Left ventricle myocardium inferior (tissue), 1 donor: ENCODE data around the gene RHOU. TPM values are rescaled to one million over a fixed set of nuclear protein-coding genes. Genes with fewer than 3 reads are reported as not detected.
"Not testable (repeated sequence)": the region's sequence is repeated elsewhere in the genome, so short reads cannot be mapped to it uniquely, and the experiment has no call there.

ENCODE experiments used
- DNase-seq: peaks from one replicate; pipeline ENCODE4 v3.0.0-alpha.2; 2020
- H3K27ac ChIP-seq: fragments of 200-600 bp; replicated peaks from 2 replicates; pipeline ENCODE4 v1.8.0; 2021
- H3K27me3 ChIP-seq: fragments of 200-600 bp; 2 replicates; pipeline ENCODE4 v1.8.0; 2021; ENCODE audit warnings: low read depth
- H3K36me3 ChIP-seq: fragments of 200-600 bp; 2 replicates; pipeline ENCODE4 v1.8.0; 2021
- H3K4me1 ChIP-seq: fragments of 200-600 bp; 2 replicates; pipeline ENCODE4 v1.8.0; 2021
- H3K4me3 ChIP-seq: fragments of 200-600 bp; 2 replicates; pipeline ENCODE4 v1.8.0; 2021; ENCODE audit warnings: mild to moderate bottlenecking, moderate library complexity
- H3K9me3 ChIP-seq: fragments of 200-600 bp; replicated peaks from 2 replicates; pipeline ENCODE4 v1.8.0; 2021
- CTCF ChIP-seq: fragments of 200-600 bp; IDR thresholded peaks from 2 replicates; pipeline ENCODE4 v1.8.0; 2021; ENCODE audit warnings: antibody characterized with exemption, mild to moderate bottlenecking, borderline replicate concordance
- intact Hi-C: fragments of 100-400 bp; cut with micrococcal nuclease; formaldehyde crosslinking; loops from one replicate; pipeline ENCODE4 v1.11.0; 2022
- total RNA-seq: library from RNA; stranded (reverse); fragmentation: NEBNext Ultra II Directional; extraction: Animal tissue kit (Norgen Biotek cat#: 25700); gene quantifications from one replicate; pipeline ENCODE4 v1.2.1, GENCODE V29; 2021
- donor health status: DM: no; HTN: yes; CAD: no; lungs with severe emphysema.

Gene RHOU
- total RNA-seq, 1 donor from 2014 or later: 5.1 TPM

DNA sequence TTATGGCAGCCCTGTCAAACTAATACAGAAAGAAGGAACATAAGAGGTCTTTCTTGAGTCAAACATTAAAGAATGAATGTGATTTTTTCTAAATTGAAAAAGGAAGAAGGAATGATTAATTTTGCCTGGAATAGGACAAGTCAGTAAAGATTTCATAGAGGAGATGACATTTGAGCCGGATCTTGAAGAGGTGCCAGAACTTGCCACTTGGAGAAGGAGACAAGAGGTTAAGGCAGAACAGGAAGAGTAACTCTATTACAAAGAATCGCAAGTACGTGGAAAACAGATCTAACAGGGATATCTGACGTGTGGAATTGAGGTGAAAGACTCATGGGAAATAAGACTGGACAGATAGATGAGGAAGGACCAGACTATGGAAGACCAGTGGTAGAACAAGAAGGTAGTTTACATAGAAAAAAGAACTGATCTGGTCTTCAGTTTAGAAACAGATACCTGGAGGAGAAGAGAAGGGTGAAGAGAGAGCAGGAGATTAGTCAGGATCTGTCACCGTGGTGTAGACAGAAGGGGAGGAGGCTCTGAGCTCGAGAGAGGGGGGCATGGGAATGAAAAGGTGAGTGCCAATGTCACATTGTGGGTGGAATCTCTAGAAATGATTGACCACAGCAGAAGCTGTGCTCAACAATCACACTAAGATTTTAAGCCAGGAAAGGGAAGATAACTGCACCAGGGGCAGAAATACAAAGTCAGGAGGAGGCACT, 32.5 kb downstream of the RHOU start:
- Histone ChIP-seq H3K27ac (no peak overlapping the region), H3K4me1 (no peaks in the 10 kb centered on the region), H3K4me3 (no peak overlapping the region), H3K9me3 (no peaks in the 10 kb centered on the region), H3K27me3 (peaks cover 70% of the 10 kb centered on the region), H3K36me3 (no peaks in the 10 kb centered on the region)
- TF ChIP-seq CTCF: no peak
- no peak for DNase-seq
- intact Hi-C loops: no loop called here

GRCh38 chr1:228768355-228769000, 33.2 kb downstream of the RHOU start:
- TF ChIP-seq CTCF: no peak
- Histone ChIP-seq H3K27ac (no peak overlapping the region), H3K4me3 (no peak overlapping the region), H3K4me1 (no peaks in the 10 kb centered on the region), H3K9me3 (no peaks in the 10 kb centered on the region), H3K36me3 (no peaks in the 10 kb centered on the region), H3K27me3 (peaks cover 64% of the 10 kb centered on the region)
- intact Hi-C loops: no loop called here
- no peak for DNase-seq

DNA sequence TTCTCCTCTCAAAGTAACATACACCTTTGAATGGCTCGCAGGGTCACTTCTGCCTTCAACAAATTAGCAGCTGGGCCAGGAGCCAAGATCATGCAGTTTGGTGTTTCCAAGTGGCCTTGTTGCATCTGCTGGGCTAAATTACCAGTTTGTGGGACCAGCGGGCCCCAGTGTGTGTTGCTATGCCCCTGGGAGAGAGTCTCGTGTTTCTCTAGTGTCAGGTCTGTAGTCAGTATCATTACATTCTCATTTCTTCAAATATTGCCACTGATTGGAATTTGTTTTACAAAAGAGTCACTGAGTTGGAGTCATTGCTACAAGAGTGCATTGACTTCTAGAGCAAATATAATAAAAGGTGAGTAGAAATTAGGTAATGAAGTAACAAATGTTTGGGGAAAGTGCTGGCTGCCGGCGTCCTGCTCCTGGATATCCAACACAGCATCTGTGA, 35.5 kb downstream of the RHOU start:
- no peak overlapping the region for H3K4me3 ChIP-seq
- no peak for DNase-seq
- no peaks in the 10 kb centered on the region for H3K36me3 ChIP-seq
- intact Hi-C loops: no loop called here
- H3K4me1 ChIP-seq: no peaks in the 10 kb centered on the region
- H3K27me3 ChIP-seq: peaks cover 54% of the 10 kb centered on the region
- no peak overlapping the region for H3K27ac ChIP-seq
- no peaks in the 10 kb centered on the region for H3K9me3 ChIP-seq
- no peak for TF ChIP-seq CTCF

DNA sequence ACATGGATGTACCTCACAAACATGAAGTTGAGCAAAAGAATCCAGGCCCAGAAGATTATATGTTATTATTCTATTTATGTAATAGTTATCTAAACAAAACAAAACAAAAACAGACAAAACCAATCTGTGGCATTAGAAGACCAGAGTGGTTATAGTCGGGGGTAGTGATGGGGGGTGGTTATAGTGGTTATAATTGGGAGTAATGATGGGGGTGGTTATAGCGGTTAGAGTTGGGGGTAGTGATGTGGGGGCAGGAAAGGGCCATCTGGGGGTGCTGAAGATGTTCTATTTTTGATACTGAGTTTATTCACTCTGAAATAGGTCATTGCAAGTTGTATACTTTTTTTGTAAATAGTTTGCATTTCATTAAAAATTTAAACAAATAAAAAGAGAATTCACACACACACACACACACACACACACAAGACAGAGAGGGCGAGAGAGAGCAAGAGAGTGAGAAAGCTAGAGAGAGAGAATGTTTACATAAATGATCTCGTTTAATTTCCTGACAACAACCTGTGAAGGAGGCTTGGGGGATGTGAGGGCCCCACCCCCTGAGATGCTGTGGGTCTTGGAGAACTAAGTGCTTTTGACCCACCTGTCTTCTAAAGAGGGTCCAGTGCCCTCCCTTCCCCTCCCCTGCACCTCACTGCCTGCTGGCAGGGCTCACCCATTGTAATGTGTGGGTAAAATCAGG, 37.4 kb downstream of the RHOU start:
- Histone ChIP-seq H3K36me3 (no peaks in the 10 kb centered on the region), H3K27ac (no peak overlapping the region), H3K9me3 (no peaks in the 10 kb centered on the region), H3K27me3 (peaks cover 53% of the 10 kb centered on the region), H3K4me1 (no peaks in the 10 kb centered on the region), H3K4me3 (no peak overlapping the region)
- intact Hi-C loops: no loop called here
- DNase-seq: no peak
- no peak for TF ChIP-seq CTCF

GRCh38 chr1:228775946-228776345, 40.7 kb downstream of the RHOU start:
- H3K4me3 ChIP-seq, H3K4me1 ChIP-seq, DNase-seq, H3K27ac ChIP-seq, H3K9me3 ChIP-seq, intact Hi-C loops, H3K36me3 ChIP-seq: not testable (repeated sequence)
- peaks cover 58% of the 10 kb centered on the region for H3K27me3 ChIP-seq
